ENCODE measurements around the gene PRELID3B. TPM values are rescaled to one million over a fixed set of nuclear protein-coding genes. Genes with fewer than 3 reads are reported as not detected.

The PRELID3B gene
- total RNA-seq, 1 donor from 2014 or later, result 54.2 TPM

DNA sequence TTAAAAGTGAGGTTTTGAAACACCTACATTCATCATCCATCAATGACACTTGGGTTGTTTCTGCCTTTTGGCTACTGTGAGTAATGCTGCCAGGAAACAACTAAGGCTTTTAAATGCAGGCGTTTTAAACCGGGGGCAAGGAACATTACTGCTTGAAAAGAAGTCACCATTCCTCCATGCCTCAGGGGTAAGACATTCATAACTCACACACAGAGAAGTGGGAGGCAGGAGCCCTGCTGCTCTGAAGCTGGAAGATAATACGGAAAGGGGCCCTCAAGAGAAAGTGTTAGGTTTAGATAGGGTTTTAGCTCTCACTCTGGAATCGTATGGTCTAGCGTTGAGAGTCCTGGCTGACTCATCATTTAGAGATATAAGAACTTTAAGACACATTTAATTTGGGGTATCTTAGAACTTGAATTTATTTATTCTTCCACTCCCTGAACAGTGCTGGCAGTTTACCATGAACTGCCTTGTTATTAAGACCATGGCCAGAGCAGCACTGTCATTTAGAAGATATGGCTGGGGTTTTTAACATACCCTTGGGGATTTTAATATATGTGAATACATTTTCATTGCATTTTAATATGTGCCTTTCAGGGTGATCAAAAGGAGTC, 21.5 kb downstream of the PRELID3B start:
- H3K9me3 Mint-ChIP-seq, result no peaks in the 10 kb centered on the region
- intact Hi-C loops (cut with micrococcal nuclease), result no loop called here
- peaks cover 44% of the 10 kb centered on the region for H3K36me3 Mint-ChIP-seq (ENCODE audit: low read depth)
- H3K27me3 Mint-ChIP-seq, result no peaks in the 10 kb centered on the region
- peaks cover 23% of the 10 kb centered on the region for H3K4me1 Mint-ChIP-seq
- no peak for DNase-seq
- H3K27ac Mint-ChIP-seq, result peak overlapping the region; percentile 46
- ChIA-PET CTCF (interaction anchor here (0.6 kb wide), 1 partner anchor 33 kb away, joined by 3 read pairs; no protein-coding TSS in a partner anchor), POLR2A (interaction anchor here (0.5 to 2.2 kb wide), 2 partner anchors 11 to 153 kb away, joined by 6 to 9 read pairs; partner anchors contain the start of gene ATP5F1E)
- TF ChIP-seq, protein P1, sequence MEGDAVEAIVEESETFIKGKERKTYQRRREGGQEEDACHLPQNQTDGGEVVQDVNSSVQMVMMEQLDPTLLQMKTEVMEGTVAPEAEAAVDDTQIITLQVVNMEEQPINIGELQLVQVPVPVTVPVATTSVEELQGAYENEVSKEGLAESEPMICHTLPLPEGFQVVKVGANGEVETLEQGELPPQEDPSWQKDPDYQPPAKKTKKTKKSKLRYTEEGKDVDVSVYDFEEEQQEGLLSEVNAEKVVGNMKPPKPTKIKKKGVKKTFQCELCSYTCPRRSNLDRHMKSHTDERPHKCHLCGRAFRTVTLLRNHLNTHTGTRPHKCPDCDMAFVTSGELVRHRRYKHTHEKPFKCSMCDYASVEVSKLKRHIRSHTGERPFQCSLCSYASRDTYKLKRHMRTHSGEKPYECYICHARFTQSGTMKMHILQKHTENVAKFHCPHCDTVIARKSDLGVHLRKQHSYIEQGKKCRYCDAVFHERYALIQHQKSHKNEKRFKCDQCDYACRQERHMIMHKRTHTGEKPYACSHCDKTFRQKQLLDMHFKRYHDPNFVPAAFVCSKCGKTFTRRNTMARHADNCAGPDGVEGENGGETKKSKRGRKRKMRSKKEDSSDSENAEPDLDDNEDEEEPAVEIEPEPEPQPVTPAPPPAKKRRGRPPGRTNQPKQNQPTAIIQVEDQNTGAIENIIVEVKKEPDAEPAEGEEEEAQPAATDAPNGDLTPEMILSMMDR (IDR thresholded peaks at IDR 0.05), result no peak
- no peak overlapping the region for H3K4me3 Mint-ChIP-seq
- ATAC-seq (ENCODE audit: low read depth), result no peak

- DNase-seq, result no peak
- POLR2A ChIA-PET, result interaction anchor here (0.8 to 5.7 kb wide), 4 partner anchors 9 to 14 kb away, joined by 3 to 51 read pairs (median 12); partner anchors contain the start of gene ATP5F1E
These were observed 23.4 kb downstream of the PRELID3B start, which contains the start of gene TUBB1 for GRCh38 chr20:59019217-59019616. Gene TUBB1, plus strand, starts transcription at chr20:59019429. Its CDS starts 94 bp downstream, at chr20:59019523.

GRCh38 chr20:59018817-59019216, 23.8 kb downstream of the PRELID3B start:
- DNase-seq (no peak), ATAC-seq (ENCODE audit: low read depth) (no peak)
- TF ChIP-seq, protein P1 (IDR thresholded peaks at IDR 0.05), result no peak
- peaks cover 24% of the 10 kb centered on the region for H3K36me3 Mint-ChIP-seq (ENCODE audit: low read depth)
- CTCF ChIA-PET, result no interaction called here
- intact Hi-C loops (cut with micrococcal nuclease), result no loop called here
- H3K4me1 Mint-ChIP-seq, result peaks cover 30% of the 10 kb centered on the region
- H3K4me3 Mint-ChIP-seq, result no peak overlapping the region
- POLR2A ChIA-PET, result interaction anchor here (4.8 to 5.7 kb wide), 2 partner anchors 13 to 14 kb away, joined by 22 to 51 read pairs; partner anchors contain the start of gene ATP5F1E
- no peaks in the 10 kb centered on the region for H3K27me3 Mint-ChIP-seq
- no peak overlapping the region for H3K27ac Mint-ChIP-seq
- H3K9me3 Mint-ChIP-seq, result no peaks in the 10 kb centered on the region

More at GRCh38 chr20:59019217-59019616, 23.4 kb downstream of the PRELID3B start, which contains the start of gene TUBB1:
- peaks cover 28% of the 10 kb centered on the region for H3K36me3 Mint-ChIP-seq (ENCODE audit: low read depth)
- no peak within 1 kb of the TSS for H3K27ac Mint-ChIP-seq
- intact Hi-C loops (cut with micrococcal nuclease), result no loop called here
- ATAC-seq (ENCODE audit: low read depth), result no peak
- H3K4me1 Mint-ChIP-seq, result peaks cover 26% of the 10 kb centered on the region
- H3K9me3 Mint-ChIP-seq, result no peaks in the 10 kb centered on the region
- CTCF ChIA-PET, result no interaction called here
- H3K27me3 Mint-ChIP-seq, result no peaks in the 10 kb centered on the region
- TF ChIP-seq, protein P1 (IDR thresholded peaks at IDR 0.05), result no peak
- H3K4me3 Mint-ChIP-seq, result no peak within 1 kb of the TSS

DNA sequence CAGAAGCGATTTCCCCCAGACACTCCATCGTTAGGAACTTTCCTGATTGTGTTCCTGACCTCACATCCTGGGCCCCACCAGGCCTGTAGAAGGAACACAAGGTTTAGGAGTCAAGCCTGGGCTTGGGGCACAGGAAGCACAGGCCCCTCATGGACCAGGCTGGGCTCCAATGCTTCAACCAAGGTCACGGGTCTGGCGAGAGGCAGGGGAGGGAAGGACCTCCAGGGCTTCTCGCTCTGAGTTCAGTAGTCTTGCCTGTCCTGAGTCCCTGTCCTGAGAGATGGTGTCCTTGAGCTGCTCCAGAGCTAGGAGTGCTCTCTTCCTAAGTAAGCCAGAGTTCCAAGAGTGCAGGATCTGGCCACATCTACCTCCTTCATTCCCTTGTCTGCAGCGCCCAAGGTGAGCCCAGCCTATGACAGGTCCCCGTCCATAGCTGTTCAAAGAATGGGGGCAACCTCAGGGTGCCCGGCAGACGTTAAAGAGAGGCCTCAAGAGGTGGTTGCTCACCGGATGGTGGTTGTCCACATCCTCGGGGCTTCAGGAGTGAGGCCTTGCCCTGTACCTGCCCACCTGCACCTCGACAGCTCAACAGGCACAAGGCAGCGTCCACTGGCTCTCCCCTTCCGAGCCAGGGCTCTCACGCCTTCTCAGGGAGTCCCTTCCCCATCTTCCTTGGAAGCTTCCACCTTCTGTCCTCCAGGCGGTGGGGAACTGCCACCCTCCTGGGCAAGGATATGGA, 24.9 kb downstream of the PRELID3B start:
- ChIA-PET POLR2A (interaction anchor here (0.6 to 5.7 kb wide), 6 partner anchors 9 to 128 kb away, joined by 3 to 51 read pairs (median 12); partner anchors contain the start of gene ATP5F1E), CTCF (no interaction called here)
- DNase-seq, result no peak
- TF ChIP-seq, protein P1 (IDR thresholded peaks at IDR 0.05), result no peak
- peak overlapping the region; percentile 65 for H3K4me3 Mint-ChIP-seq
- no peak for ATAC-seq (ENCODE audit: low read depth)
- H3K4me1 Mint-ChIP-seq, result peaks cover 35% of the 10 kb centered on the region
- peaks cover 12% of the 10 kb centered on the region for H3K36me3 Mint-ChIP-seq (ENCODE audit: low read depth)
- no peaks in the 10 kb centered on the region for H3K9me3 Mint-ChIP-seq
- H3K27ac Mint-ChIP-seq, result peak overlapping the region; percentile 87
- no peaks in the 10 kb centered on the region for H3K27me3 Mint-ChIP-seq
- intact Hi-C loops (cut with micrococcal nuclease), result no loop called here
